IMR-90 (cell line): ENCODE results near the gene MAST3. TPM values are rescaled to one million over a fixed set of nuclear protein-coding genes. Genes with fewer than 3 reads are reported as not detected.

ENCODE experiments used
- ATAC-seq: fragments of 200-7000 bp; cut with Tn5 transposase; 2 replicates; pipeline ENCODE4 v1.9.1; 2020; ENCODE audit warnings: low read depth, mild to moderate bottlenecking, moderate library complexity
- BruUV-seq: library from RNA; stranded (reverse); fragments of 400-500 nt; replicated peaks from 2 replicates; lab custom pipeline; 2021; lab: Mats Ljungman, UMichigan
- CTCF ChIA-PET: fragments of 300-600 bp; formaldehyde crosslinking; extraction: SDS; loops from one replicate; lab custom pipeline; 2021; ENCODE audit warnings: antibody characterized with exemption; lab: Yijun Ruan, JAX
- POLR2A ChIA-PET: fragments of 300-600 bp; sonication (Branson Sonifier 250); formaldehyde crosslinking; loops from one replicate; lab custom pipeline; 2022; ENCODE audit warnings: antibody characterized with exemption; ENCODE audit not compliant: unreplicated experiment; lab: Charles Lee
- DNase-seq: peaks from one replicate; pipeline ENCODE4 v3.0.0; 2013
- H2AFZ ChIP-seq: replicated peaks from 2 replicates; pipeline ENCODE3; 2013; ENCODE audit warnings: low read length, mild to moderate bottlenecking; ENCODE audit not compliant: poor library complexity
- H2AK5ac ChIP-seq: 2 replicates; pipeline ENCODE4 v1.6.1; 2013; ENCODE audit warnings: low read depth, low read length, inconsistent platforms
- H2AK9ac ChIP-seq: replicated peaks from 2 replicates; pipeline ENCODE3; 2013; ENCODE audit warnings: mild to moderate bottlenecking, low read depth, low read length, moderate library complexity; ENCODE audit not compliant: poor library complexity
- H2BK120ac ChIP-seq: 2 replicates; pipeline ENCODE4 v1.6.1; 2013; ENCODE audit warnings: low read depth, low read length, inconsistent platforms
- H2BK15ac ChIP-seq: 3 replicates; pipeline ENCODE4 v1.6.1; 2013; ENCODE audit warnings: low read depth, low read length, inconsistent platforms
- H2BK20ac ChIP-seq: 2 replicates; pipeline ENCODE4 v1.6.1; 2013; ENCODE audit warnings: low read depth, mild to moderate bottlenecking, inconsistent platforms, low read length, moderate library complexity
- H2BK5ac ChIP-seq: 2 replicates; pipeline ENCODE4 v1.6.1; 2013; ENCODE audit warnings: mild to moderate bottlenecking, low read depth, low read length, inconsistent platforms; ENCODE audit not compliant: poor library complexity, severe bottlenecking
- H3K14ac ChIP-seq: replicated peaks from 2 replicates; pipeline ENCODE4 v1.6.1; 2013; ENCODE audit warnings: low read depth, low read length, inconsistent platforms
- H3K18ac ChIP-seq: 2 replicates; pipeline ENCODE4 v1.6.1; 2013; ENCODE audit warnings: low read depth, low read length, control low read depth
- H3K23ac ChIP-seq: 2 replicates; pipeline ENCODE4 v1.6.1; 2013; ENCODE audit warnings: low read depth, low read length, inconsistent platforms
- H3K27ac ChIP-seq: 2 replicates; pipeline ENCODE4 v1.5.1; 2013; ENCODE audit warnings: mild to moderate bottlenecking, control low read depth, low read length; ENCODE audit not compliant: insufficient read depth
- H3K27me3 ChIP-seq: 2 replicates; pipeline ENCODE4 v1.6.1; 2013; ENCODE audit warnings: low read length; ENCODE audit not compliant: control insufficient read depth, insufficient read depth
- H3K36me3 ChIP-seq: 2 replicates; pipeline ENCODE4 v1.6.1; 2013; ENCODE audit warnings: low read length, mixed read lengths; ENCODE audit not compliant: control insufficient read depth, insufficient read depth
- H3K4ac ChIP-seq: 2 replicates; pipeline ENCODE4 v1.6.1; 2013; ENCODE audit warnings: low read depth, low read length, inconsistent platforms
- H3K4me1 ChIP-seq: 2 replicates; pipeline ENCODE4 v1.6.1; 2013; ENCODE audit warnings: low read length, mixed read lengths; ENCODE audit not compliant: control insufficient read depth, insufficient read depth
- H3K4me2 ChIP-seq: 2 replicates; pipeline ENCODE4 v1.6.1; 2013; ENCODE audit warnings: low read depth, mild to moderate bottlenecking, control low read depth, low read length, moderate library complexity
- H3K4me3 ChIP-seq: 2 replicates; pipeline ENCODE4 v1.5.1; 2013; ENCODE audit warnings: low read depth, mild to moderate bottlenecking, control low read depth, low read length, moderate library complexity; ENCODE audit not compliant: insufficient read depth
- H3K56ac ChIP-seq: 2 replicates; pipeline ENCODE4 v1.6.1; 2013; ENCODE audit warnings: low read length, inconsistent platforms; ENCODE audit not compliant: insufficient read depth; ENCODE audit errors: extremely low read depth
- H3K79me1 ChIP-seq, 2 experiments: 2 replicates each; pipeline ENCODE4 v1.6.1; 2013; ENCODE audit warnings: low read length in 2 of 2, inconsistent platforms in 1 of 2, low read depth in 1 of 2
- H3K9ac ChIP-seq: 2 replicates; pipeline ENCODE4 v1.6.1; 2013; ENCODE audit warnings: low read depth, low read length, control low read depth
- H3K9me1 ChIP-seq: 2 replicates; pipeline ENCODE4 v1.6.1; 2013; ENCODE audit warnings: low read length, inconsistent platforms; ENCODE audit not compliant: insufficient read depth
- H3K9me3 ChIP-seq: 2 replicates; pipeline ENCODE4 v1.6.1; 2013; ENCODE audit warnings: low read length; ENCODE audit not compliant: control insufficient read depth, insufficient read depth
- H4K20me1 ChIP-seq: 2 replicates; pipeline ENCODE4 v1.6.1; 2013; ENCODE audit warnings: low read length, inconsistent platforms; ENCODE audit not compliant: insufficient read depth
- H4K5ac ChIP-seq: 2 replicates; pipeline ENCODE4 v1.6.1; 2013; ENCODE audit warnings: mild to moderate bottlenecking, low read depth, low read length, control low read depth
- H4K8ac ChIP-seq, 2 experiments: 2 replicates each; pipeline ENCODE4 v1.6.1; 2013; ENCODE audit warnings: low read depth in 2 of 2, low read length in 2 of 2, control low read depth in 1 of 2, inconsistent platforms in 1 of 2
- H4K91ac ChIP-seq: 2 replicates; pipeline ENCODE4 v1.6.1; 2013; ENCODE audit warnings: low read depth, low read length, inconsistent platforms; ENCODE audit not compliant: insufficient read depth
- BHLHE40 ChIP-seq: fragments of 150-350 bp; IDR thresholded peaks from 2 replicates; pipeline ENCODE4 v1.6.1; 2016; ENCODE audit warnings: mild to moderate bottlenecking, low read depth, low read length
- CEBPB ChIP-seq: IDR thresholded peaks from 2 replicates; pipeline ENCODE4 v1.6.1; 2012; ENCODE audit warnings: low read depth, low read length, improper control_type of control experiment
- CHD1 ChIP-seq: IDR thresholded peaks from 2 replicates; pipeline ENCODE4 v1.6.1; 2012; ENCODE audit warnings: low read depth, low read length, improper control_type of control experiment
- CTCF ChIP-seq: conservative IDR thresholded peaks from 2 replicates; pipeline ENCODE4 v1.5.1; 2012; ENCODE audit warnings: mild to moderate bottlenecking, low read depth, low read length, improper control_type of control experiment
- ELK1 ChIP-seq: fragments of 150-350 bp; IDR thresholded peaks from 2 replicates; pipeline ENCODE4 v1.6.1; 2016; ENCODE audit warnings: low read depth, mild to moderate bottlenecking, low read length, moderate library complexity, borderline replicate concordance
- FOS ChIP-seq: fragments of 150-350 bp; IDR thresholded peaks from 2 replicates; pipeline ENCODE4 v1.6.1; 2016; ENCODE audit warnings: low read depth, low read length
- MAFK ChIP-seq: IDR thresholded peaks from 2 replicates; pipeline ENCODE4 v1.6.1; 2012; ENCODE audit warnings: low read depth, low read length, improper control_type of control experiment
- MAZ ChIP-seq: IDR thresholded peaks from 2 replicates; pipeline ENCODE4 v1.6.1; 2012; ENCODE audit warnings: low read depth, mild to moderate bottlenecking, low read length, improper control_type of control experiment, moderate library complexity, borderline replicate concordance
- MXI1 ChIP-seq: IDR thresholded peaks from 2 replicates; pipeline ENCODE4 v1.6.1; 2012; ENCODE audit warnings: low read depth, mild to moderate bottlenecking, low read length, moderate library complexity, borderline replicate concordance
- NFE2L2 ChIP-seq: fragments of 150-350 bp; IDR thresholded peaks from 2 replicates; pipeline ENCODE4 v1.6.1; 2016; ENCODE audit warnings: low read depth, mild to moderate bottlenecking, low read length
- POLR2A ChIP-seq: IDR thresholded peaks from 2 replicates; pipeline ENCODE4 v1.6.1; 2012; ENCODE audit warnings: mild to moderate bottlenecking, low read depth, low read length
- RAD21 ChIP-seq: IDR thresholded peaks from 2 replicates; pipeline ENCODE4 v1.6.1; 2012; ENCODE audit warnings: low read length, improper control_type of control experiment
- RCOR1 ChIP-seq: IDR thresholded peaks from 2 replicates; pipeline ENCODE4 v1.6.1; 2012; ENCODE audit warnings: mild to moderate bottlenecking, low read length, improper control_type of control experiment; ENCODE audit not compliant: insufficient replicate concordance
- RFX5 ChIP-seq: IDR thresholded peaks from 2 replicates; pipeline ENCODE4 v1.8.0; 2012; ENCODE audit warnings: low read depth, mild to moderate bottlenecking, low read length, moderate library complexity
- SMC3 ChIP-seq: fragments of 150-350 bp; IDR thresholded peaks from 2 replicates; pipeline ENCODE4 v1.6.1; 2016; ENCODE audit warnings: low read depth, mild to moderate bottlenecking, antibody characterized with exemption, low read length, moderate library complexity
- USF2 ChIP-seq: fragments of 150-350 bp; IDR thresholded peaks from 2 replicates; pipeline ENCODE4 v1.6.1; 2017; ENCODE audit warnings: mild to moderate bottlenecking, antibody characterized with exemption, low read length, low read depth
- WGBS, 2 experiments: methylation state at CpG; one replicate each; pipeline versions ENCODE4 v1.1.5 to v1.1.7; 2013; ENCODE audit warnings: missing lambda C conversion rate in 2 of 2; ENCODE audit not compliant: insufficient read length in 1 of 2; ENCODE audit errors: extremely low coverage in 2 of 2; 5-methylcytosine and 5-hydroxymethylcytosine counted together
- dilution Hi-C: fragments of 300-500 bp; cut with HindIII; formaldehyde crosslinking; loops from one replicate; pipeline ENCODE4 v1.14.3; 2018; ENCODE audit warnings: low sequenced_read_pairs; ENCODE audit not compliant: unreplicated experiment
- in situ Hi-C: fragments of 300-500 bp; cut with MboI; formaldehyde crosslinking; loops from 3 replicates; pipeline ENCODE4 v1.14.3; 2019; ENCODE audit warnings: low sequenced_read_pairs, inconsistent platforms, mixed read lengths
- intact Hi-C: fragments of 100-400 bp; cut with micrococcal nuclease; formaldehyde crosslinking; loops from 2 replicates; pipeline ENCODE4 v1.10.0; 2022
- polyA plus RNA-seq, 3 experiments: library from polyadenylated mRNA; depleted of rRNA; stranded (reverse); fragments of >200 nt; gene quantifications; 2 replicates each; pipeline ENCODE4 v1.2.3, GENCODE V29; 2012; ENCODE audit warnings: low replicate concordance in 1 of 3
- total RNA-seq: library from RNA; depleted of rRNA; stranded (reverse); fragments of >200 nt; gene quantifications from 2 replicates; pipeline ENCODE4 v1.2.3, GENCODE V29; 2012

Gene MAST3
- total and polyA plus RNA-seq, 2 of the 4 experiments (the other 2 are of a cell fraction) = 1.3 to 4.3 TPM

GRCh38 chr19:18128805-18129204 lies 31.2 kb downstream of the MAST3 start:
- H3K4me1 ChIP-seq = no peaks in the 10 kb centered on the region; the same call in 1 of the 2 replicates
- H3K4me3 ChIP-seq = no peak overlapping the region
- no peak overlapping the region for H3K4ac ChIP-seq
- TF ChIP-seq MXI1 = no peak
- TF ChIP-seq POLR2A = no peak
- TF ChIP-seq RCOR1 = no peak
- no peak for TF ChIP-seq ELK1
- no peak for TF ChIP-seq BHLHE40
- no peak for TF ChIP-seq CHD1
- TF ChIP-seq FOS = no peak
- no peak for TF ChIP-seq CTCF
- no peak for TF ChIP-seq USF2
- no peak for TF ChIP-seq CEBPB
- TF ChIP-seq RAD21 = no peak
- no peak for TF ChIP-seq NFE2L2
- TF ChIP-seq MAZ = no peak
- no peak for TF ChIP-seq RFX5
- no peak for TF ChIP-seq SMC3
- TF ChIP-seq MAFK = no peak
- ChIA-PET CTCF (interaction anchor here (1.0 kb wide), 1 partner anchor 16 kb away, joined by 4 read pairs; no protein-coding TSS in a partner anchor), POLR2A (no interaction called here)
- peaks cover 53% of the 10 kb centered on the region for H3K36me3 ChIP-seq
- BruUV-seq = no TSS peak
- no peaks in the 10 kb centered on the region; the same call in 1 of the 2 replicates for H4K20me1 ChIP-seq
- H2BK120ac ChIP-seq = no peak overlapping the region
- H3K23ac ChIP-seq = no peak overlapping the region
- in situ Hi-C loops = no loop called here
- no peak overlapping the region for H3K56ac ChIP-seq
- WGBS, 2 experiments = no CpG with 5 or more reads among the region's 12 CpGs
- no peak for DNase-seq
- no peak overlapping the region for H3K9ac ChIP-seq
- H2AFZ ChIP-seq = no peak overlapping the region
- H3K27ac ChIP-seq = no peak overlapping the region
- no peak overlapping the region for H3K14ac ChIP-seq
- H4K91ac ChIP-seq = no peak overlapping the region
- no peak overlapping the region for H3K4me2 ChIP-seq
- no peaks in the 10 kb centered on the region for H3K79me1 ChIP-seq
- H2AK5ac ChIP-seq = no peak overlapping the region
- H3K9me3 ChIP-seq = no peaks in the 10 kb centered on the region
- no peak overlapping the region for H4K8ac ChIP-seq
- H2BK15ac ChIP-seq = no peak overlapping the region
- H4K5ac ChIP-seq = no peak overlapping the region
- intact Hi-C loops = no loop called here
- no peak for ATAC-seq
- H2BK20ac ChIP-seq = no peak overlapping the region
- H3K18ac ChIP-seq = no peak overlapping the region
- dilution Hi-C loops = no loop called here
- no peaks in the 10 kb centered on the region for H3K27me3 ChIP-seq
- no peak overlapping the region for H2BK5ac ChIP-seq
- no peaks in the 10 kb centered on the region; the same call in 1 of the 2 replicates for H3K9me1 ChIP-seq
- no peak overlapping the region for H2AK9ac ChIP-seq
